ENCODE results near the gene DNAJB8. TPM values are rescaled to one million over a fixed set of nuclear protein-coding genes. Genes with fewer than 3 reads are reported as not detected.

Gene DNAJB8
- total RNA-seq, 4 donors from 2014 or later = not detected

DNA sequence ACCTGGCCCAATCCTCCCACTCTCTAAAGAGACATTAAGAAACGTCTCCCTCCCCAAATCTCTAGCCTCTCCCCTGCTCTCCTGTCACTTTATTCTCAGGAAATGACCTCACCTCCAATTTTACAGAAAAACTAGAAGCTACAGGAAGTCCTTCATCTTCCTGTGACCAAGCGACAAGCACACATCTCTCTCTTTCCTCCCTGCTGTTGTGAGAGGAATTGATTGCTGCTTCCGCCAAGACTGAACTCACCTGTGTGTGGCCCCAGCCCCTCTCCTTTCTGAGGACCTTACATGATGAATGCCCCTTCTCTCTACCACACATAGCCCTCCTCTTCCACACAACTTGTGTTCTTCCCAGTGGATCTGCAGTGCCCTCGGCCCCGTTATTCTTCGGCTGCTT lies 18.2 kb downstream of the DNAJB8 start:
- no peaks in the 10 kb centered on the region for H3K36me3 ChIP-seq
- H3K4me3 ChIP-seq = no peak overlapping the region
- peaks cover 0 to 8% of the 10 kb centered on the region in 2 donors for H3K27me3 ChIP-seq
- no peak for TF ChIP-seq POLR2A (IDR thresholded peaks at IDR 0.05)
- no peak for TF ChIP-seq EP300 (IDR thresholded peaks at IDR 0.05)
- TF ChIP-seq, protein P1, sequence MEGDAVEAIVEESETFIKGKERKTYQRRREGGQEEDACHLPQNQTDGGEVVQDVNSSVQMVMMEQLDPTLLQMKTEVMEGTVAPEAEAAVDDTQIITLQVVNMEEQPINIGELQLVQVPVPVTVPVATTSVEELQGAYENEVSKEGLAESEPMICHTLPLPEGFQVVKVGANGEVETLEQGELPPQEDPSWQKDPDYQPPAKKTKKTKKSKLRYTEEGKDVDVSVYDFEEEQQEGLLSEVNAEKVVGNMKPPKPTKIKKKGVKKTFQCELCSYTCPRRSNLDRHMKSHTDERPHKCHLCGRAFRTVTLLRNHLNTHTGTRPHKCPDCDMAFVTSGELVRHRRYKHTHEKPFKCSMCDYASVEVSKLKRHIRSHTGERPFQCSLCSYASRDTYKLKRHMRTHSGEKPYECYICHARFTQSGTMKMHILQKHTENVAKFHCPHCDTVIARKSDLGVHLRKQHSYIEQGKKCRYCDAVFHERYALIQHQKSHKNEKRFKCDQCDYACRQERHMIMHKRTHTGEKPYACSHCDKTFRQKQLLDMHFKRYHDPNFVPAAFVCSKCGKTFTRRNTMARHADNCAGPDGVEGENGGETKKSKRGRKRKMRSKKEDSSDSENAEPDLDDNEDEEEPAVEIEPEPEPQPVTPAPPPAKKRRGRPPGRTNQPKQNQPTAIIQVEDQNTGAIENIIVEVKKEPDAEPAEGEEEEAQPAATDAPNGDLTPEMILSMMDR (IDR thresholded peaks at IDR 0.05) = no peak
- WGBS, 2 donors = 57 to 66% methylated on average over 6 of the region's 6 CpGs
- DNase-seq (ENCODE audit: low spot score in 2 of 2) = no peak
- H3K4me1 ChIP-seq = no peaks in the 10 kb centered on the region
- no peak overlapping the region for H3K27ac ChIP-seq
- H3K9me3 ChIP-seq = no peaks in the 10 kb centered on the region

DNA sequence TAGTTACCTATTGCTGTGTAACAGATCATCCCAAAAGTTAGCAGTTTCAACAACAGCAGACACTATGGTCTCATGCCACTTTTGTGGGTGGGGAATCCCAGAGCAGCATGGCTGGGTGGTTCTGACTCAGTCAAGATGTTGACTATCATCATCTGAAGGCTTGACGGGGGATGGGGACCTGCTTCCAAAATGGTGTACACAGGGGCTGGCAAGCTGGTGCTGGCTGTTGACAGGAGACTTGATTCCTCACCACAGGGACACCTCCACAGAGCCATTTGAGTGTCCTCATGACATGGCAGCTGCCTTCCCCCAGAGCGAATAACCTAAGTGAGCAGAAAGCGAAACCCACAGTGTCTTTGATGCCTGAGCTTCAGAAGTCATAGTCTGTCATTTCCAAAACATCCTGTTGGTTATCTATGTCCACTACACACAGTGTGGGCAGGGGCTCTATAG lies 19.1 kb downstream of the DNAJB8 start:
- H3K36me3 ChIP-seq = no peaks in the 10 kb centered on the region
- 93 to 94% methylated on average over 3 of the region's 3 CpGs for whole genome bisulfite sequencing, 2 donors
- DNase-seq (ENCODE audit: low spot score in 2 of 2) = no peak
- H3K9me3 ChIP-seq = no peaks in the 10 kb centered on the region
- peaks cover 0 to 5% of the 10 kb centered on the region in 2 donors for H3K27me3 ChIP-seq
- H3K4me1 ChIP-seq = no peaks in the 10 kb centered on the region
- TF ChIP-seq EP300 (IDR thresholded peaks at IDR 0.05) (no peak), POLR2A (IDR thresholded peaks at IDR 0.05) (no peak)
- TF ChIP-seq, protein P1 (IDR thresholded peaks at IDR 0.05) = no peak
- H3K4me3 ChIP-seq = no peak overlapping the region
- no peak overlapping the region for H3K27ac ChIP-seq

DNA sequence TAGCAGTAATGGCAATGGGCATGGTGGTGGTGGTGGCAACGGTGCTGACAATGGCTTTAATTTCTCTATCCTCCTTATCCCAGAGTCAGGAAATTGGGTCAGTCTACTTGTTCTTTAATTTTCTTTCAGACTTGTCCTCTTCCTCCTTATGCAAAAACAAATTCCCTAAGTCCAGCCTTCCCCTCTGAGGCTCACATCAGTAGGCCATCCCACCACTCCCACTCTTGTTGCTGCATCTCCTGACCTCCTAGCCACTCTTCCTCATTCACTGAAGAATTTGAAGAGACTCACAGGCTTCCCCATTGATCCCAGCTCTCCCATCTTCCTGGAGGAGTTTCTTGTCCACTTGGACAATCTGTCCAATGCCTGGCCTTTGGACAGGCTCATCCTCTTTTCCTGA lies 19.9 kb downstream of the DNAJB8 start:
- Histone ChIP-seq H3K36me3 (no peaks in the 10 kb centered on the region), H3K9me3 (no peaks in the 10 kb centered on the region), H3K27ac (no peak overlapping the region), H3K4me1 (no peaks in the 10 kb centered on the region), H3K27me3 (peaks cover 0 to 5% of the 10 kb centered on the region in 2 donors), H3K4me3 (no peak overlapping the region)
- TF ChIP-seq EP300 (IDR thresholded peaks at IDR 0.05) = no peak
- TF ChIP-seq, protein P1 (IDR thresholded peaks at IDR 0.05) = no peak
- TF ChIP-seq POLR2A (IDR thresholded peaks at IDR 0.05) = no peak
- WGBS, 2 donors = 86 to 88% methylated on average over 1 of the region's 1 CpG
- no peak for DNase-seq (ENCODE audit: low spot score in 2 of 2)

DNA sequence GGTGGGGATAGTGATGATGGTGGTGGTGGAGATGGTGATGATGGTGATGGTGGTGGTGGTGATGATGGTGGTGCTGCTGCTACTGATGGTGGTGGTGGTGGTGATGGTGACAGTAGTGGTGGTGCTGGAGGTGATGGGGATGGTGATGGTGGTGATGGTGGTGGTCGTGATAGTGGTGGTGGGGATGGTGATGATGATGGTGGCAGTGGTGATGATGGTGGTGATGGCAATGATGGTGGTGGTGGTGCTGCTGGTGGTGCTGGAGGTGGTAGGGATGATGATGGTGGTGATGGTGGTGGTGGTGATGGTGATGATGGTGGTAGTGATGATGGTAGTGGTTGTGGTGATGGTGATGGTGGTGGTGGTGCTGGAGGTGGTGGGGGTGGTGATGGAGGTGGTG lies 21.3 kb downstream of the DNAJB8 start:
- H3K9me3 ChIP-seq = no peaks in the 10 kb centered on the region
- WGBS, 2 donors = 86 to 98% methylated on average over 1 of the region's 1 CpG
- no peak overlapping the region for H3K4me3 ChIP-seq
- H3K36me3 ChIP-seq = no peaks in the 10 kb centered on the region
- no peaks in the 10 kb centered on the region for H3K4me1 ChIP-seq
- H3K27ac ChIP-seq = no peak overlapping the region
- no peak for TF ChIP-seq POLR2A (IDR thresholded peaks at IDR 0.05)
- TF ChIP-seq, protein P1 (IDR thresholded peaks at IDR 0.05) = no peak
- no peak for TF ChIP-seq EP300 (IDR thresholded peaks at IDR 0.05)
- no peak for DNase-seq (ENCODE audit: low spot score in 2 of 2)
- H3K27me3 ChIP-seq = peaks cover 0 to 2% of the 10 kb centered on the region in 2 donors

DNA sequence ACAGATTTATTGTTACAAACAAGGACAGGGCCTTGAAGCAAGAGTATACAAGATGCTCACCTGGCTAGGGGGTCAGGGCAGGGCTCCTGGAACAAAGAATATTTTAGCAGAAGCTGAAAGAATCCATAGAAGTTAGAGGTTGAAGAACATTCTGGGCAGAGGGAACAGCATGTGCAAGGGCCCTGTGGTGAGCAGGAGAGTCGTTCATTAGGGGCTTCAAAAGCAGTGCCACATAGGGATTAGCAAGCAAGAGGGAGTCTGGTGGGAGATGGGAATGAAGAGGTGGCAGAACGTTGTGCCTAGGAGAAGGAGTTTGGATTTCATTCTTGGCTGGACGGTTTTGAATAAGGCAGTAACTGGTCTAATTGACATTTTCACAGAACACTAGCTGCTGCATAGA lies 22.9 kb downstream of the DNAJB8 start:
- no peak overlapping the region for H3K4me3 ChIP-seq
- no peaks in the 10 kb centered on the region for H3K4me1 ChIP-seq
- H3K27ac ChIP-seq = no peak overlapping the region
- H3K27me3 ChIP-seq = no peaks in the 10 kb centered on the region
- H3K9me3 ChIP-seq = no peaks in the 10 kb centered on the region
- no peaks in the 10 kb centered on the region for H3K36me3 ChIP-seq
- TF ChIP-seq EP300 (IDR thresholded peaks at IDR 0.05) (no peak), POLR2A (IDR thresholded peaks at IDR 0.05) (no peak)
- TF ChIP-seq, protein P1 (IDR thresholded peaks at IDR 0.05) = no peak
- no peak for DNase-seq (ENCODE audit: low spot score in 2 of 2)
- 65 to 68% methylated on average over 3 of the region's 3 CpGs for WGBS, 2 donors
